CD4-positive, alpha-beta T cell treated with Interleukin-6 for 4 hours (primary cell): ENCODE data around the gene ULBP3.
"Not testable (repeated sequence)": the region's sequence is repeated elsewhere in the genome, so short reads cannot be mapped to it uniquely, and the experiment has no call there.

Source experiments
- DNase-seq: peaks from one replicate; pipeline ENCODE4 v3.0.0-alpha.2; 2020; ENCODE audit warnings: mixed read lengths

ULBP3 gene

GRCh38 chr6:150014623-150015280 lies 54.2 kb downstream of the ULBP3 start:
- not testable (repeated sequence) for DNase-seq

GRCh38 chr6:150013785-150014622 lies 54.9 kb downstream of the ULBP3 start:
- DNase-seq: not testable (repeated sequence)

GRCh38 chr6:150012846-150013784 lies 55.8 kb downstream of the ULBP3 start:
- not testable (repeated sequence) for DNase-seq
